Epithelial cell of esophagus (primary cell): ENCODE results near the gene PCGF2.

Experiments
- DNase-seq: peaks from one replicate; pipeline ENCODE4 v3.0.0; 2010; ENCODE audit warnings: low read depth
- H3K4me3 ChIP-seq: 2 replicates; pipeline ENCODE4 v1.5.1; 2011; ENCODE audit warnings: mild to moderate bottlenecking, low read length, control low read depth
- TF ChIP-seq, protein P1 (sequence below): IDR thresholded peaks from 2 replicates; pipeline ENCODE4 v1.5.1; 2011; ENCODE audit warnings: low read depth, mild to moderate bottlenecking, low read length, control low read depth, inconsistent platforms; ENCODE audit not compliant: insufficient read depth; ENCODE audit errors: missing control alignments

The PCGF2 gene

DNA sequence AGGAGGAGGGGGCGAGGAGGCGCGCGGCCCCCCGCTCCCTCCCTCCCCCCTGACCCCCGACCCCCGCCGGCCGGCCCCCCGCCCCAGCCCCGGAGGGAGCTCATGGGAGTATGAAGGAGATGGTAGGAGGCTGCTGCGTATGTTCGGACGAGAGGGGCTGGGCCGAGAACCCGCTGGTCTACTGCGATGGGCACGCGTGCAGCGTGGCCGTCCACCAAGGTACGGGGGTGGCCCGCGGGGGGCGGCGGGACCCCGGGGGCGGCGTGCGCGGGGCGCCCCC lies 42.7 kb downstream of the PCGF2 start:
- TF ChIP-seq, protein P1, sequence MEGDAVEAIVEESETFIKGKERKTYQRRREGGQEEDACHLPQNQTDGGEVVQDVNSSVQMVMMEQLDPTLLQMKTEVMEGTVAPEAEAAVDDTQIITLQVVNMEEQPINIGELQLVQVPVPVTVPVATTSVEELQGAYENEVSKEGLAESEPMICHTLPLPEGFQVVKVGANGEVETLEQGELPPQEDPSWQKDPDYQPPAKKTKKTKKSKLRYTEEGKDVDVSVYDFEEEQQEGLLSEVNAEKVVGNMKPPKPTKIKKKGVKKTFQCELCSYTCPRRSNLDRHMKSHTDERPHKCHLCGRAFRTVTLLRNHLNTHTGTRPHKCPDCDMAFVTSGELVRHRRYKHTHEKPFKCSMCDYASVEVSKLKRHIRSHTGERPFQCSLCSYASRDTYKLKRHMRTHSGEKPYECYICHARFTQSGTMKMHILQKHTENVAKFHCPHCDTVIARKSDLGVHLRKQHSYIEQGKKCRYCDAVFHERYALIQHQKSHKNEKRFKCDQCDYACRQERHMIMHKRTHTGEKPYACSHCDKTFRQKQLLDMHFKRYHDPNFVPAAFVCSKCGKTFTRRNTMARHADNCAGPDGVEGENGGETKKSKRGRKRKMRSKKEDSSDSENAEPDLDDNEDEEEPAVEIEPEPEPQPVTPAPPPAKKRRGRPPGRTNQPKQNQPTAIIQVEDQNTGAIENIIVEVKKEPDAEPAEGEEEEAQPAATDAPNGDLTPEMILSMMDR, result no peak
- DNase-seq, result no peak
- H3K4me3 ChIP-seq, result peak overlapping the region; percentile 73

DNA sequence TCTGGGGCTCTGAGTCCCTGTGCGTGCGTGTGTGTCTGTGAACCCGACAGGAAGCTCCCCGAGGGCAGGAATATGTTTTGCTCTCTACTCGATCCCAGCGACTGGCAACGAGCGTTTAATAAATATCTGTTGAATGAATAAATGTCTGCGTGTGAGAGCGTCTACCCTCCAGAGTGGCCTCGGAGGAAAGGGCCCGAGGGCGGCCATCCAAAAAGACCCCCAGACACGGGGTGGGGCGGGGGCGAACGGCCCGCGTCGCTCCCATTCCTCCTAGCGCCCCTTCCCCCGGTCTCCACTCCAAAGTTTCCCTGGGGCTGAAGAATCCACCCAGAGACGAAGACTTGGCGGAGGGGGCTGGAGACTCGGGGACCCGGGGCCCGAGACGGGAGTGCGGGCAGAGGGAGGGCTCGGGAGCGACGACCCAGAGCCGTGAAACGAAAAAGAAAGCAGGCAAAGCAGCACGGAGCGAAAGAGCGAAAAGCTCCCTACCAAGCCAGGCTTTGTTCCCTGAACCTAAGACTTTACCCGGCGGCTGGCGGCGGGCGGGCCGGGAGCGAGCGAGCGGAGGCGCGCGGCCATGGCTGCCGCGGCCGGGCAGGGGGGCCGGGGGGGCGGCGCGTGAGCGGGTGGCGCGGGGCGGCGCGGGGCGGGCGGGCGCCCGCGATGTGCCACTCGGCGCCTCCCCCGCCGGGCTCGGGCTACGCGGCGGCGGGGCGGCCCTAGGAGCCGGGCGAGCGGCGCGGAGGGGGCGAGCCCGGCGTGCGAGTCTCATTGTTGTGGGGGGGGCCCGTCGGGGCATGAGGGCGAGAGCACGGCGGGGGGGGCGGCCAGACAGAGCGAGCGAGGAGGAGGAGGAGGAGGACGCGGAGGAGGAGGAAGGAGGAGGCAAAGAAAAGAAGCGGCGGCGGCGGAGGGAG lies 43.3 kb downstream of the PCGF2 start, which contains the start of gene MLLT6:
MLLT6 (plus strand) TSS at position 668 of the 917 bp plus-strand sequence. CDS start 360 bp downstream, outside the sequence.
- TF ChIP-seq, protein P1, result no peak
- H3K4me3 ChIP-seq, result peak within 1 kb of the TSS; percentile 81
- DNase-seq, result peak; percentile 81

DNA sequence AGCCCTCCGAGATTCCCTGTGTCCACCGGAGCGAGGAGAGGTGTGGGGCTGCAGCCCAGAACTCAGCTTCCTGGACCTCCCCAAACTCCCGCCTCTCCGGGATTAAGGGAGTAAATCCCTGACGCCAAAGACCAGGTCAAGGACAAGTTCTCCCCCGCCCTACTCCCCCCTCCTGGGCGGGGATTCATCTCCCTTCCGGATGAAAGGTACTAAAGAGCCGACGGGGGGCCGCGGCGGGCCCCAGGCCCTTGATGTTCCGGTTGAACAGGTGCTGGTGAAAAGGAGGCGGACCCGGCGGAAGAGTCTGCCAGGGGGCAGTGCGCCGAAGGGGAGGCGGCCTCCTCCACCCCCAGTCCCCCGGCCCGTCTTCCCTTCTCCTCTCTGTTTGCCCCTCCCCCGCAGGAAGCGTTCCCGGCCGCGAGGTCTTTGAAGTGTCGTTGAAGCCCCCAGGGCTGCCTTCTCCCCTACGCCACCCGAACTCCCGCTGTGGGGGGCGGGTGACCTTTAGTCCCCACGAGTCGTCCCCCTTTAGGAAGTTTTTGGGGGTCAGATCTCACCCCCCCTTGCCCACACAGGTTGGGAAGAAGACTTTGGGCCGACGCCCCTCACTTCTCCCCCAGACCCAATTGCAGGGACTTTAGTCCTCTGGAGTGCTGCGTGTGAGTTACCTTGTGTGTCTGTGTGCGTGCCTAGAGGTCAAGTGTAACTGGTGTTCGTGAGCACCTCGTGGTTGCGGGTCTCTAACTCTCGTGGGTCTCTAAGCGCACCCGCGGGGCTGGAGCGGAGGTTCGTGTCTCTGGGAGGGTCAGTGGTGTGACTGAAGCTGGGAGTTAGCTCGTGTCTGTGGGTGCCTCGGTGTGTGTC lies 44.2 kb downstream of the PCGF2 start:
- TF ChIP-seq, protein P1, result no peak
- peak overlapping the region; percentile 81 for H3K4me3 ChIP-seq
- peak; percentile 50 for DNase-seq

DNA sequence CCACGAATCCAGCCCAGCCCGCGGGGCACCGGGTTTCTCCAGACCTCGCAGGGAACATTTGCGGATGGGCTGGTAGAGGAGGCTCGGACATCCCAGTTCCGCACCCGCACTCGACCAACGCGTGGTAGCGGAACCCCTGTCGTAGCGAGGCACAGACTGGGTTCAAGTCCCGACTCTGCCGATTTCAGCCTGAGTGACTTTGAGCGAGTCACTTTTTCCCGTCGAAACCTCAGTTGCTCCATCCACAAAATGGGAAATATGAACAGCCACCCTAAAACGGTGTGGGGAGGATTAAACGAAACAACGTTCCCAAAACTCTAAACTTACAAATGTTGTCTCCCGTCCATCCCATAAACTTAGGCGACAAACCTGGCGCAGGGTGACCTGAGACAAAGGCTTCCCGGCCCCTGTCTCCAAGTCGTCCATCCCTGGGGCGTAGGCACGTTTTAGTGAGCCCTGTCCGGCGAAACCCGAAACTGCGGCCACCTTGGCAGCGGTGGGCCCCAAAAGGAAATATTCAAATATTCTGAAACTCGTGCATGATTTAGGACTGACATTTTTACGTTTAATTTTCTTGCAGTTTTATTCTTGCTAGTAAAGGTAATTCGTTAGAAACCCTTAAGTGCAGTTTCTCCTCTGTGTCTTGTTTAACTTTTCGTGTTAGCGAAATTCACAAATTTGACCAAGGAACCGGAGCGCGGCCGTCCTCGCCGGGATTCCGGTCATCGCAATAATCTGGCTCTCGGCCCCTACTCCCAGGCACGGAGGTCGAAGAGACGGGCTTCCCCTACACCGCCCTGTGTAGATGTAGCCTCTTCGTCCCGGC lies 45.0 kb downstream of the PCGF2 start:
- TF ChIP-seq, protein P1, result no peak
- DNase-seq, result no peak
- peak overlapping the region; percentile 81 for H3K4me3 ChIP-seq

DNA sequence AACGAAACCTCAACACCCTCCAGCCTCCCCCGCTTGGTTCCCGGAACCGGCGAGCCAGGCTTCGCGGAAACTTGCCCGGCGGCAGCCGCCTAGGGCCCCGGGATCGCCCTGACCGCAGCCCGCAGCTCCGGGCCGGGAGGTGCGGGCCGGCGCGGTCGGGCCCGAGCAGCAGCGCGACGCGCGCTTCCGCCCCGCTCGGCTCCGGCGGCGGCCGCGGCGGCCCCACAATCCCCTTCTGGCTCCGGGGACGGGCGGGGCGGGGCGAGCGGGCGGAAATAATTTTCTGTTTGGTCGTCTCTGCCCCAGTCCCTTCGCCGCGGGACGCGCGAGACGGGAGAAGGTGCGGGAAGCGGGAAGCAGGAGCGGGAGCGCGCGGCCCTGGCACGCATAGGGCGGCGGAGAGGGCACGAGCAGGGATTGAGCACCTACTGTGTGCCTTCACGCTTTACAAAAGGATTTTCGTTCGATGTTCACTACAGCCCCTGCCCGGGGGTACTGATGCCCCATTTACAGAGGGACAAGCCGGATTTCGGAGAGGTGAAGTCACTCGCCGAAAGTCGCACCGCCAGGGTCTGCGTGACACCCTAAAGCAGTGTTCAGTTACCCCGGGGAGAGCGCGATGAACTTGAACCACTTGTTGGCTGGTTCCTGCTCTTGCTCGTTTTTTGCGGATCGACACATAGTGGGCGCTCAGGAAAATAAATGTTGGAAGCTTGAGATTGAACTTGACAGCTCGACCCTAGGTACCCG lies 45.8 kb downstream of the PCGF2 start:
- TF ChIP-seq, protein P1, result no peak
- DNase-seq, result peak; percentile 89
- peak overlapping the region; percentile 81 for H3K4me3 ChIP-seq

DNA sequence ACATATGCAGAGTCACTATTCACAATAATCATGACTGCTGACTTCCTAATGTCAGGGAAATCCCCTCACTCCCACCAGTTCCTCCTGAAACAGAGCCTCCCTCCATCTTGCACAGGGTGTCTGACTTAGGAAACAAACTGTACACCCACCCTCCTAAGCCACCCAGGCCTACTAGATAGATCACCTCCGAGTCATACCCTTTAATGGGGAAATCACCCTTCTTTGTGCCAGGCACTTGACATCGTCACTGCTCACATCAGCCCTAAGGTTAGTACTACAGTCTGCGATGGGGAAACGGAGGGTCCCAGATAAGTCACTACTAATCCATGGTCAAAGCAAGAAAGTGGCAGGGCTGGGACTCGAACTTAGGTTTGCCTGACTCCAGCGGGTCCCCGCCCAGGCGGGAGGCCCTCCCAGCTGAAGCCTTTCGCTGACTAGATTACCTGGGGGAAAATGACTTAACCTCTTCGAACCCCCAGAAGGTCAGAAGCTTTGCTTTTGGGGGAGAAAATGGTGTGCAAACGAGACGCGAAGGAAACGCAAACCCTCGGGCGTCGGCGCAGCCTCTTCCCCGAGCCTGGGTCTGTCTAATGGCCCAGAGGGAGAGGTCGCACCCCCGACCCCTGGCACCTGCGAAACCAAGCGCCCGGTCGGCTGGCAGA lies 46.5 kb downstream of the PCGF2 start:
- H3K4me3 ChIP-seq, result peak overlapping the region; percentile 60
- peak; percentile 58 for DNase-seq
- TF ChIP-seq, protein P1, result no peak
